AG04450 (cell line): ENCODE data around the gene QKI. TPM values are rescaled to one million over a fixed set of nuclear protein-coding genes. Genes with fewer than 3 reads are reported as not detected.

Source experiments
- CTCF ChIA-PET: fragments of 300-600, 350-600 bp; formaldehyde crosslinking; extraction: SDS; loops from one replicate; lab custom pipeline; 2022; ENCODE audit warnings: antibody characterized with exemption, inconsistent platforms; lab: Charles Lee
- POLR2A ChIA-PET: fragments of 350-600 bp; formaldehyde crosslinking; extraction: SDS; loops from one replicate; lab custom pipeline; 2021; ENCODE audit warnings: antibody characterized with exemption, inconsistent platforms; lab: Yijun Ruan, JAX
- DNase-seq: peaks from one replicate; pipeline ENCODE4 v3.0.0-alpha.2; 2011; ENCODE audit warnings: low read depth, low spot score
- H3K27ac ChIP-seq: one replicate; pipeline ENCODE4 v1.5.1; 2012; ENCODE audit warnings: low read depth, low read length, control low read depth
- H3K27me3 ChIP-seq: one replicate; pipeline ENCODE4 v1.6.0; 2012; ENCODE audit warnings: low read length; ENCODE audit not compliant: control insufficient read depth, insufficient read depth
- H3K4me3 ChIP-seq: 2 replicates; pipeline ENCODE4 v1.5.1; 2011; ENCODE audit warnings: mild to moderate bottlenecking, low read depth, low read length, control low read depth
- H3K9me3 ChIP-seq: 2 replicates; pipeline ENCODE4 v1.5.1; 2012; ENCODE audit warnings: low read length; ENCODE audit not compliant: control insufficient read depth, insufficient read depth
- polyA plus RNA-seq: library from polyadenylated mRNA; depleted of rRNA; stranded (reverse); fragments of >200 nt; gene quantifications from 2 replicates; pipeline ENCODE4 v1.2.3, GENCODE V29; 2011
- TF ChIP-seq, protein P1 (sequence below): IDR thresholded peaks from 2 replicates; pipeline ENCODE4 v1.5.1; 2011; ENCODE audit warnings: low read depth, low read length, control low read depth, inconsistent platforms

Gene QKI
- polyA plus RNA-seq, 1 experiment, result 165 TPM

DNA sequence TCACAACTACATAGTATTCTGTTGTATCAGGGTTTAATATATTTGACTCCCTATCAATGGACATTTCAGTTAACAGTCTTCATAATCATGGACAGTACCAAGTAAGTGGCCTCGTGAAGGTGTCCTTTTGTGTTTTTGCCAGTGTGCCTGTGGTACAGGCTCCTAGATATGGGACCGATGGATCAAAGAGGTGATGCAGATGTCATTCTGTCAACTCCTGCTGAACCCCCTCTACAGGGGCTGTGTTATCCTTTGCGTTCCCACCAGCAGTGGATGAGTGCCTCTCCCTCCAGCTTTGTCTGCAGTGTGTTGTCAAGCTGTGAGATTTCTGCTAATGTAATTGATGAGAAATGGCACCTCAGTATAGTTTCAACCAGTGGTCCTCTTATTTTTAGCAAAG lies 210.7 kb downstream of the QKI start:
- no peak overlapping the region for H3K4me3 ChIP-seq

GRCh38 chr6:163626073-163626867 lies 211.8 kb downstream of the QKI start:
- H3K27ac ChIP-seq, result no peak overlapping the region
- ChIA-PET POLR2A (no interaction called here), CTCF (no interaction called here)
- H3K4me3 ChIP-seq, result no peak overlapping the region
- TF ChIP-seq, protein P1, sequence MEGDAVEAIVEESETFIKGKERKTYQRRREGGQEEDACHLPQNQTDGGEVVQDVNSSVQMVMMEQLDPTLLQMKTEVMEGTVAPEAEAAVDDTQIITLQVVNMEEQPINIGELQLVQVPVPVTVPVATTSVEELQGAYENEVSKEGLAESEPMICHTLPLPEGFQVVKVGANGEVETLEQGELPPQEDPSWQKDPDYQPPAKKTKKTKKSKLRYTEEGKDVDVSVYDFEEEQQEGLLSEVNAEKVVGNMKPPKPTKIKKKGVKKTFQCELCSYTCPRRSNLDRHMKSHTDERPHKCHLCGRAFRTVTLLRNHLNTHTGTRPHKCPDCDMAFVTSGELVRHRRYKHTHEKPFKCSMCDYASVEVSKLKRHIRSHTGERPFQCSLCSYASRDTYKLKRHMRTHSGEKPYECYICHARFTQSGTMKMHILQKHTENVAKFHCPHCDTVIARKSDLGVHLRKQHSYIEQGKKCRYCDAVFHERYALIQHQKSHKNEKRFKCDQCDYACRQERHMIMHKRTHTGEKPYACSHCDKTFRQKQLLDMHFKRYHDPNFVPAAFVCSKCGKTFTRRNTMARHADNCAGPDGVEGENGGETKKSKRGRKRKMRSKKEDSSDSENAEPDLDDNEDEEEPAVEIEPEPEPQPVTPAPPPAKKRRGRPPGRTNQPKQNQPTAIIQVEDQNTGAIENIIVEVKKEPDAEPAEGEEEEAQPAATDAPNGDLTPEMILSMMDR, result no peak
- H3K9me3 ChIP-seq, result peaks cover 17% of the 10 kb centered on the region
- H3K27me3 ChIP-seq, result peaks cover 2% of the 10 kb centered on the region
- no peak for DNase-seq

More for the DNA sequence above, 210.7 kb downstream of the QKI start:
- ChIA-PET POLR2A (no interaction called here), CTCF (no interaction called here)
- no peak overlapping the region for H3K27ac ChIP-seq
- H3K9me3 ChIP-seq, result peaks cover 8% of the 10 kb centered on the region
- peaks cover 2% of the 10 kb centered on the region for H3K27me3 ChIP-seq
- TF ChIP-seq, protein P1, result no peak
- DNase-seq, result no peak

GRCh38 chr6:163627274-163628062 lies 212.9 kb downstream of the QKI start:
- no peak for DNase-seq
- POLR2A ChIA-PET, result no interaction called here
- Histone ChIP-seq H3K27ac (no peak overlapping the region), H3K9me3 (peaks cover 19% of the 10 kb centered on the region), H3K27me3 (peaks cover 2% of the 10 kb centered on the region), H3K4me3 (no peak overlapping the region)
- TF ChIP-seq, protein P1, result no peak
- CTCF ChIA-PET, result no interaction called here
